PFSK-1 (cell line): ENCODE results near the gene FAM13A.

ENCODE experiments used
- FOXP2 ChIP-seq: optimal IDR thresholded peaks from 2 replicates; pipeline ENCODE3; 2011; ENCODE audit warnings: borderline replicate concordance, control low read depth, inconsistent platforms; ENCODE audit not compliant: insufficient read depth; ENCODE audit errors: extremely low read length, extremely low read depth
- POLR2AphosphoS5 ChIP-seq: IDR thresholded peaks from 2 replicates; pipeline ENCODE4 v1.6.1; 2012; ENCODE audit warnings: low read depth, mild to moderate bottlenecking, control low read depth, low read length, moderate library complexity
- TAF1 ChIP-seq: IDR thresholded peaks from 2 replicates; pipeline ENCODE4 v1.6.1; 2012; ENCODE audit warnings: low read length, control low read depth, borderline replicate concordance; ENCODE audit not compliant: insufficient read depth

- TF ChIP-seq POLR2AphosphoS5 (no peak), FOXP2 (no peak), TAF1 (no peak)
Measured at GRCh38 chr4:88722276-88722780, 334.7 kb downstream of the FAM13A start.
